SKM-1 treated with dmso at 0.1 percent for 144 hours (cell line): ENCODE results near the gene PCSK5.
"Not testable (repeated sequence)": the region's sequence is repeated elsewhere in the genome, so short reads cannot be mapped to it uniquely, and the experiment has no call there.

Experiments used
- DNase-seq: peaks from one replicate; lab custom pipeline; 2025; ENCODE audit not compliant: unreplicated experiment; lab: John Stamatoyannopoulos, UW

PCSK5 gene

GRCh38 chr9:76296561-76297310, 406.3 kb downstream of the PCSK5 start:
- DNase-seq, result no peak

- no peak for DNase-seq
Measured at GRCh38 chr9:76297721-76298239, 407.3 kb downstream of the PCSK5 start.

- no peak for DNase-seq
Measured at GRCh38 chr9:76298521-76299144, 408.2 kb downstream of the PCSK5 start.

- DNase-seq, result no peak
Measured at GRCh38 chr9:76302543-76302942, 412.1 kb downstream of the PCSK5 start.

- peak; percentile 62 for DNase-seq
Measured at GRCh38 chr9:76302947-76303550, 412.6 kb downstream of the PCSK5 start.

GRCh38 chr9:76307047-76307446, 416.6 kb downstream of the PCSK5 start:
- not testable (repeated sequence) for DNase-seq

DNA sequence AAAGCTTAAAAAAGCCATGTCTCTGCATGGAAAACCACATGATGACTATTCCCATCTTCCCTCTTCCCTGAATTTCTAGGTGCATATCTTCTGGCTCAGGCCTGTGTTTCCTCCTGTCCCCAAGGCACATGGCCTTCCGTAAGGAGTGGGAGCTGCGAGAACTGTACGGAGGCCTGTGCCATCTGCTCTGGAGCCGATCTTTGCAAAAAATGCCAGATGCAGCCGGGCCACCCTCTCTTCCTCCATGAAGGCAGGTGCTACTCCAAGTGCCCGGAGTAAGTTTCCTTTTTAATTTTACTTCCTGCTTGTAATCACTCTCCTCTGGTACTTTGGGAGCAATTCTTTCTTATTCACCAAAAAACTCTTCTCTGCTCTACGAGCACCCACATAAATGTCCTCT, 420.1 kb downstream of the PCSK5 start:
- DNase-seq, result no peak

DNA sequence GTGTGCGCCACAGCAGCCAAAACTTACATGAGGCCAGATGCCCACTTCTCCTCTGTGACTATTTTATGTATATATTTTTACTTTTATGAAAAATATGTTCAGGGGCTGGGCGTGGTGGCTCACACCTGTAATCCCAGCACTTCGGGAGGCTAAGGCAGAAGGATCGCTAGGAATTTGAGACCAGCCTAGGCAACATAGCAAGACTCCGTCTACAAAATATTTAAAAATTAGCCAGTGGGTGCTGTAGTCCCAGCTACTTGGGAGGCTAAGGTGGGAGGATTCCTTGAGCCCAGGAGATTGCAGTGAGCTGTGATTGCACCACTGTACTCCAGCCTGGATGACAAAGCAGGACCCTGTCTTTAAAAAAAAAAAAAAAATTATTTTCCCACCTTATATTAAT, 420.5 kb downstream of the PCSK5 start:
- no peak for DNase-seq

GRCh38 chr9:76311537-76311936, 421.1 kb downstream of the PCSK5 start:
- no peak for DNase-seq

GRCh38 chr9:76313771-76314170, 423.3 kb downstream of the PCSK5 start:
- DNase-seq, result no peak

GRCh38 chr9:76314321-76314720, 423.8 kb downstream of the PCSK5 start:
- no peak for DNase-seq

DNA sequence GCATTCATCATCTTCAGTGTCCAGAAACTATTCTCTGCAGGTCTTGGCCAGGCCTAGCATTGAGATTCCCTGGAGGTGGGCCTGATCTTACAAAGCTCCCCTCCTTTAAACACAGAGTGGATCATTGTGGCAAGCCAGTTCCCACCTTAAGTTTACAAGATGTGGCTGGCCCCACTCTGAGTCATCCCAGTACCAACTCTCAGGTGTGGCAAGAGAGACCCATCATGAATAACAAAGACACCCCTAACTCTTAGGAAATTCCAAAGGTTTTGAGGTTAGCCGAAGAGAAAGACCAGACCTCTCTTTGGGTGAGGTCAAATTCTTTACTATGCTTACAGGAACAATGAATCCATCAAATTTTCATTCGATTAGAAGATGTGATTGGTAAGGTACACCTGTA, 425.6 kb downstream of the PCSK5 start:
- DNase-seq, result no peak

GRCh38 chr9:76319466-76319865, 429.0 kb downstream of the PCSK5 start:
- not testable (repeated sequence) for DNase-seq

GRCh38 chr9:76321195-76321828, 430.8 kb downstream of the PCSK5 start:
- DNase-seq, result no peak

GRCh38 chr9:76322810-76323209, 432.3 kb downstream of the PCSK5 start:
- DNase-seq, result no peak

DNA sequence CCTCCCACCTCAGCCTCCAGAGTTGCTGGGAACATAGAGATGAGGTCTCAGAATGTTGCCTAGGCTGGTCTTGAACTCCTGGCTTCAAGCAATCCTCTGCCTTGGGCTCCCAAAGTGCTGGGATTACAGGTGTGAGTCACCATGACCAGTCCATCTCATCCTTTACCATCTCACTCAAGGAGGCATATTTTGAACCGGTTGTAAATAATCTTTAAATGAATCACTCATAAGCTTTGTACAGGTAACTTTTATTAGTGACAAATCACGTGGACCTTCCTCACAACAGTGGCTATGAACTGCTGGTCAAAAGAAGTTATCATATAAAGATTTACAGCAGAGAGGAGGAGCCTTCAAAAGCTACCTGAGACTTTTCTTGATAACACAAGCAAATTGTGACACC, 433.0 kb downstream of the PCSK5 start:
- DNase-seq, result no peak

DNA sequence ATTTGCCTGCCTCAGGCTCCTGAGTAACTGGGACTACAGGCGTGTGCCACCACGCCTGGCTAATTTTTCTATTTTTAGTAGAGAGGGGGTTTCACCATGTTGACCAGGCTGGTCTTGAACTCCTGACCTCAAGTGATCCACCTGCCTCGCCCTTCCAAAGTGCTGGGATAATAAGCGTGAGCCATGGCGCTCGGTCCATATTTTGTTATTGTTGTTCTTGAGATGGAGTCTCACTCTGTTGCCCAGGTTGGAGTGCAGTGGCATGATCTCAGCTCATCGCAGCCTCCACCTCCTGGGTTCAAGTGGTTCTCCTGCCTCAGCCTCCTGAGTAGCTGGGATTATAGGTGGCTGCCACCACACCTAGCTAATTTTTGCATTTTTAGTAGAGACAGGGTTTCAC, 433.6 kb downstream of the PCSK5 start:
- not testable (repeated sequence) for DNase-seq

DNA sequence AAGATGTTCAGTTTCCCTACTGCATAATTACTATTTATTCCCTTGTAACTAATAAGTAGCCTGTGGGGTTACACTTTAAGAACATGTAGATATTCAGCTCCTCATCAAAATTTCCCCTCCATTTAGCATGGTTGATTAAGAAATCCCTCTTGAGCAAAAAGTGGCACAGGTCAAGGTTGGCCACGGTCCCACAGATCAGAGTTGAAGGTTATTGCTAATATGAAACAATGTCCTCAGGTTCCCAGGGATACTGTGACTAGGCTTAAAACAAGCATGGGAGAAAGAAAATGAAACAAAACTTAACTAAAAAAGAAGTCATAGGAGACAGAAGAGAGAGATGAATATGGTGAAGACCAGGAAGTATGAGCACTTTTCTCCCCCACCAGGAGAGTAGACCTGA, 439.6 kb downstream of the PCSK5 start:
- DNase-seq, result no peak

DNA sequence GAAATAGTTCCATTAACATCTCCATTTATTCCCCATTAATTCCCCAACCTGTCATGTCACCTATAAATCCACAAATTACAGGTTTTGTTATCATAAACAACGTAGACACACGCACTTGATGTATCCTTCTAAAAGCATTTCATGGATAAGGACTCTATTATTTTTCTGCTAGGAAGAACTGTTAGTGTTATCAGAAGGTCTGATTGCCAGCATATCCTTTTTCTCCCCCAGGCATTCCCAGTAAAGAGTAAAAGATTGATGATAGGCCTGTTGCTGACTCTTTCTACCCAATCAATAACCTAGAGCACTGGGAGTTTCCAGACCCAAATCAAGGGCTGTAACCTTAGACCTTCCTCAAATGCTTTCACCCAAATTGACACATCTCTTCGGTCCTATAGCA, 442.9 kb downstream of the PCSK5 start:
- DNase-seq, result no peak

DNA sequence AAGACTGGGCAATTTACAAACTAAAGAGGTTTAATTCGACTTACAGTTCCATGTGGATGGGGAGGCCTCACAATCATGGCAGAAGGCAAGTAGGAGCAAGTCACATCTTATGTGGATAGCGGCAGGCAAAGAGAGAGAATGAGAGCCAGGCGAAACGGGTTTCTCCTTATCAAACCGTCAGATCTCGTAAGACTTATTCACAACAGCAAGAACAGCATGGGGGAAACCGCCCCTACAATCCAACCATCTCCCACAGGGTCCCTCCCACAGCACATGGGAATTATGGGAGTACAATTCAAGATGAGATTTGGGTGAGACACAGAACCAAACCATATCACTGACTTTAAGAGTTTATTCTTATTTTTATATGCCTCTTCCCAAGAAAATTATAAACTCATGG, 443.5 kb downstream of the PCSK5 start:
- no peak for DNase-seq

- DNase-seq, result no peak
Measured at GRCh38 chr9:76336027-76336426, 445.6 kb downstream of the PCSK5 start.

DNA sequence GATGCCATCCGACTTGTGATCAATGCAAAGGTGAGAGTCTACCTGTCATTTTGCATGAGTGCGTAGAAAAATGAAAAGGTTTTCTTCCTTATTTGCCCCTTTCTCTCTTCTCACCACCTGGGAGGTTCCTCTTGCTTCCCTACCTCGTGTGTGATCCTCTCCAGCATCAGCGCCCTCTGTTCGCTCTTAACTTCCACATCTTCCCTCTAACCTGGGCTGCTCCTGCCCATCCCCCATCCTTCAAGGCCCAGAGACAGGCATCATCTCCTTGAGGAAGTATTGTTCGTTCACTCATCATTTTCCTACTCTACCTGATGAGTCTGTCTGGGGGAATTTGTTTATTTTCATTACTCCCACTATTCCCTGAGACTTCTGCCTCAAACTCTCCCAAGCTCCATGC, 447.9 kb downstream of the PCSK5 start:
- no peak for DNase-seq
